AG04449 (cell line): Measurements from ENCODE around the gene MAP3K14.
"Not testable (repeated sequence)": the region's sequence is repeated elsewhere in the genome, so short reads cannot be mapped to it uniquely, and the experiment has no call there.

Experiments
- CTCF ChIA-PET: fragments of 350-600 bp; formaldehyde crosslinking; extraction: SDS; loops from one replicate; lab custom pipeline; 2021; ENCODE audit warnings: antibody characterized with exemption; lab: Yijun Ruan, JAX
- POLR2A ChIA-PET: fragments of 400-600, 350-600 bp; formaldehyde crosslinking; extraction: SDS; loops from one replicate; lab custom pipeline; 2020; ENCODE audit warnings: antibody characterized with exemption, inconsistent platforms; lab: Yijun Ruan, JAX
- DNase-seq: peaks from one replicate; pipeline ENCODE4 v3.0.0-alpha.2; 2010; ENCODE audit warnings: low read depth, low spot score
- H3K4me3 ChIP-seq: 2 replicates; pipeline ENCODE4 v1.5.1; 2011; ENCODE audit warnings: low read depth, mild to moderate bottlenecking, control low read depth, low read length
- TF ChIP-seq, protein P1 (sequence below): IDR thresholded peaks from one replicate; pipeline ENCODE4 v1.5.1; 2011; ENCODE audit warnings: mild to moderate bottlenecking, moderate library complexity, low read length, control low read depth, inconsistent platforms; ENCODE audit not compliant: insufficient read depth; ENCODE audit errors: missing control alignments

MAP3K14 gene

DNA sequence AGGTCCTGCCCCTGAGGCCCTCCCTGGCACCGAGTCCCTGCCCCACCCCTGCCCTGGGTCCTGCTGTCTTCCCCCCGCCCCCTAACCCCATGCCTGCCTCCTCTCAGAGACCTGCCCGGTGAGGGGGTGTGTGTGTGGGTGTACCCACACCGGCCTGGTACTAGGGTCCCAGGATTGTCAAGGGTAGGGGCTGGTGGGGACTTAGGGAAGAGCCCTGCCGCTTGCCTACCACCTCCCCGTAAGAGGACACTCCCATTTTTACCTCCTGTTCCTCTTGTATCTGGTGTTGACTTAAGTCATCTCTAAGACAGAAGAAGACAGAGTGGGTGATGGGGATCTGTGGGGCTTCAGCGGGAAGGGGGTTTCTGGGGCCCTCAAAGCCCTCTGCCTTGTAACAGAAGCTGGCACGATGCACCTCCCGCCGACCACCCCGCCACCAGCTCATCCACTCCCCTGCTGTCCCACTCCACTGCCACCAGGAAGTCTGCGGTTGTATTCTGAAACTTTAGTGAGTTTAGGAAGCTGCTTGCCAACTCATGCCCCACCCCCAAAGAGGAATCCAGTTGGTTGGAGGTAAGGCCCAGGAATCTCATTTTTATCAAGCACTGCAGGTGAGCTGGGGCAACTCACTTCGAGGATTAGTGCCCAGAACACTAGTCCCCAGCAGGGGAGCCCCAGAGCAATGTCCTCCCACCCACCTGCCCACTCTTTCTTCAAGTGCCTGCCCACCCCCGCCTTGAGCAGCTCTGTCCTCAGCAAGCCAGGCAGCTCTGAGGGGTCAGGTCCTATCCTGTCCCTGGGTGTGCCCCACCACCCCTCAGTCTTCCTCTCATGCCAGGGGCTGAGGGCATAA lies 60.5 kb downstream of the MAP3K14 start:
- CTCF ChIA-PET: interaction anchor here (0.9 to 2.3 kb wide), 9 partner anchors 10 to 169 kb away, joined by 3 to 14 read pairs (median 3); partner anchors contain the start of gene ACBD4
- H3K4me3 ChIP-seq: no peak overlapping the region
- TF ChIP-seq, protein P1, sequence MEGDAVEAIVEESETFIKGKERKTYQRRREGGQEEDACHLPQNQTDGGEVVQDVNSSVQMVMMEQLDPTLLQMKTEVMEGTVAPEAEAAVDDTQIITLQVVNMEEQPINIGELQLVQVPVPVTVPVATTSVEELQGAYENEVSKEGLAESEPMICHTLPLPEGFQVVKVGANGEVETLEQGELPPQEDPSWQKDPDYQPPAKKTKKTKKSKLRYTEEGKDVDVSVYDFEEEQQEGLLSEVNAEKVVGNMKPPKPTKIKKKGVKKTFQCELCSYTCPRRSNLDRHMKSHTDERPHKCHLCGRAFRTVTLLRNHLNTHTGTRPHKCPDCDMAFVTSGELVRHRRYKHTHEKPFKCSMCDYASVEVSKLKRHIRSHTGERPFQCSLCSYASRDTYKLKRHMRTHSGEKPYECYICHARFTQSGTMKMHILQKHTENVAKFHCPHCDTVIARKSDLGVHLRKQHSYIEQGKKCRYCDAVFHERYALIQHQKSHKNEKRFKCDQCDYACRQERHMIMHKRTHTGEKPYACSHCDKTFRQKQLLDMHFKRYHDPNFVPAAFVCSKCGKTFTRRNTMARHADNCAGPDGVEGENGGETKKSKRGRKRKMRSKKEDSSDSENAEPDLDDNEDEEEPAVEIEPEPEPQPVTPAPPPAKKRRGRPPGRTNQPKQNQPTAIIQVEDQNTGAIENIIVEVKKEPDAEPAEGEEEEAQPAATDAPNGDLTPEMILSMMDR: peak; percentile 1
- POLR2A ChIA-PET: no interaction called here
- DNase-seq: no peak

DNA sequence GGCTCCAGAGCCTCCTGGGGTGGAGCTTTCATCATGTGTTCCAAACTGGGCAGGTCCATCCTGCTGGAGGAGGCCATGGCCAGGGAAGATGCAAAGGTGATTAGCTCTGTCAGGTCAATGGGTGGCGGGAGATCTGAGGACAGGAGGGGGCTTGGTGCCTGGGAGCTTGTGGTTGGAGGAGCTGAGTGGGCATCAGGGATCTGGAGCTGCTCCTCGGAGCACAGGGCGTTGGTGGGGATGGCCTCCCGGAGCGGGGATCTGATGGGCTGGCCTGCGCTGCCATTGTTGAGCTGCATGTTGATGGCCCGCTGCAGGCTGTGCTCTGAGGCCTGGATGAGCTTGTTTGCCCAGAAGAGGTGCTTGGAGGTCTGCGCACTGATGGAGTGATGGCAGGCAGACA lies 61.5 kb downstream of the MAP3K14 start:
- POLR2A ChIA-PET: interaction anchor here (0.9 kb wide), 1 partner anchor 11 kb away, joined by 3 read pairs; no protein-coding TSS in a partner anchor
- no peak for DNase-seq
- CTCF ChIA-PET: interaction anchor here (1.0 to 2.3 kb wide), 6 partner anchors 9 to 130 kb away, joined by 3 to 14 read pairs (median 4); partner anchors contain the start of gene ACBD4
- no peak overlapping the region for H3K4me3 ChIP-seq
- TF ChIP-seq, protein P1: no peak

DNA sequence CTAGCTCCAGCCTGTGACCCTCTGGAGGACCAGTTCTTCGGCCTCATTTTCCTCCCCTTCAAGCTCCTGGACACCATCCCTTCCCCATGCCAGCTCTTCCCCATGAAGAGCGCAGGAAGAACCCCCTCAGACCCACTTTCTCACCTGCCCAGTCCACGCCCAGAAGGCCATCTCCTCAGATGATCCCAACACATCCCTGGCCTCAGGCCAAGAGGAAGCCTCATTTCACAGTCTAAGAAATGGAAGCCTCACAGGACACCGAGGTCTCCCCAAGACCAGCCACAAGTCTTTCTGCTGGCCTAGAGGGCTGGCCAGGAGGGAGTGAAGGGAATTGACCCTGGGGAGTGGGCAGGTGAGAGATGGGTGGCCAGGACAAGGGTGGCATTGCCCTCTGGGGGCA lies 62.9 kb downstream of the MAP3K14 start:
- CTCF ChIA-PET: interaction anchor here (1.0 to 1.5 kb wide), 3 partner anchors 12 to 34 kb away, joined by 3 read pairs; no protein-coding TSS in a partner anchor
- H3K4me3 ChIP-seq: no peak overlapping the region
- TF ChIP-seq, protein P1: no peak
- no peak for DNase-seq
- POLR2A ChIA-PET: no interaction called here

DNA sequence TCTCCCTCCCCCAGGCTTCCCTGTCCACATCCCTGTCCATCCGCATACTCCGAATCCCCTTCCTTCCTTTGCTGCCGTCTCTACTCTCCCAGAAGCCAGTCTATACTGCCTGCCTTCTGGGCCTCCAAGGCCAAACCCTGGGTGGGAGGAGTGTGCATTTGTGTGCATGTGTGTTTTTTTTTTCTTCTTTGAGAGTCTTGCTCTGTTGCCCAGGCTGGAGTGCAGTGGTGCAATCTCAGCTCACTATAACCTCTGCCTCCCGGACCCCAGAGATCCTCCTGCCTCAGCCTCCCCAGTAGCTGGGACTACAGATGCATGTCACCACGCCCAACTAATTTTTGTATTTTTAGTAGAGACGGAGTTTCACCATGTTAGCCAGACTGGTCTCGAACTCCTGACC lies 63.6 kb downstream of the MAP3K14 start:
- CTCF ChIA-PET: interaction anchor here (1.0 to 10.2 kb wide), 4 partner anchors 12 to 33 kb away, joined by 3 to 73 read pairs (median 3); no protein-coding TSS in a partner anchor
- H3K4me3 ChIP-seq, DNase-seq, POLR2A ChIA-PET: not testable (repeated sequence)

DNA sequence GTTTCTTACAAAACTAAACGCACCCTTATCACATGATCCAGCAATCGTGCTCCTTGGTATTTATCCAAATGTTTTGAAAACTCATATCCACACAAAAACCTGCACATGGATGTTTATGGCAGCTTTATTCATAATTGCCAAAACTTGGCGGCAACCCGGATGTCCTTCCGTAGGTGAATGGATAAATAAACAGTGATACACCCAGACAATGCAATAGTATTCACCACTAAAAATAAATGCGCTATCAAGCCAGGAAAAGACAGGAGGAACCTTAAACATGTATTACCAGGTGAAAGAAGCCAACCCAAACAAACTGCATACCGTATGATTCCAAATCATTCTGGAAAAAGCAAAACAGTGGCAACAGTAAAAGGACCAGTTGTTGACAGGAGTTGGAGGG lies 64.9 kb downstream of the MAP3K14 start:
- POLR2A ChIA-PET: no interaction called here
- TF ChIP-seq, protein P1: no peak
- no peak overlapping the region for H3K4me3 ChIP-seq
- DNase-seq: no peak
- CTCF ChIA-PET: interaction anchor here (0.9 to 10.2 kb wide), 6 partner anchors 17 to 324 kb away, joined by 3 to 73 read pairs (median 3); partner anchors contain the start of gene ACBD4

DNA sequence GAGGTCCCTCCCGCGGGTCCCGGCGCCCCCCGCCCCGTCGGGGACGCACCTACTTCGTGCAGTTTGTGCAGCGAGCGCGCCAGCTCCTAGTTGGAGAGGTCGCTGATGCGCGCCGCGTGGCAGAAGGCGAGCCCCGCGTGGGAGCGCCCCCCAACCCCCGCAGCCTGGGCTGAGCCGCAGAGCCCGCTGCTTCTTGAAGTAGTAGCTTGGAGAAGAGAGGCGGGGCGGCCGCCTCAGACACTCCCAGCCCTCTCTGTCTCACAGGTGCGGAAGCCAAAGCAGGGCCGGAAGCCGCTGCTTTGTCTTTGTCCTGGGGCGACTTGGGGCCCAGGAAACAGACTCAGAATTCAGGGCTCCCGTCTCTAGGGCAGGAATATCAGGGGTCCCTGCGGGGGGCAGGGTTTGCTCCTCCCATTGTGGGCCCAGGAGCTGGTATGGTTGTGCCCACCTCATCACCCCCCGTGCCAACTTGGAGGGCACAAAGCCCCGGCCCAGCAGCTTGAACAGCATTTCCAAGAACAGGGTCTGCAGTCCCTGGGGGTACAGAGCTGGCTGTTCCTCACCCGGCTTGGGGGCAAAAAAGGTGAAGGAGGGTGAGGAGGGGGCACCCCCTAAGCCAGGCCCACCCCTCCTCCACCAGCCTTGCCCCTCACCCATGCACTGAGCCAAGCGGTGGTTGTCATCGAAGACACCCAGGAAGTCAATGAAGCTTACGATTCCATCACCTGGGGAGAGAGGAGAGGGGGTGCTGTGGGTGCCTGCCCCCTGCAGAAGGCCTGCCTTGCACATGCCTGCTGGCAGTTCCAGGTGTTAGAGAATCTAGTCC lies 68.5 kb downstream of the MAP3K14 start:
- TF ChIP-seq, protein P1: no peak
- peak overlapping the region; percentile 56 for H3K4me3 ChIP-seq
- ChIA-PET CTCF (interaction anchor here (1.0 to 10.2 kb wide), 9 partner anchors 13 to 146 kb away, joined by 3 to 73 read pairs (median 5); no protein-coding TSS in a partner anchor), POLR2A (interaction anchor here (1.1 kb wide), 1 partner anchor 100 kb away, joined by 3 read pairs; the partner anchor contains the start of gene HEXIM1)
- no peak for DNase-seq
